Stimulated activated CD8-positive, alpha-beta memory T cell treated with anti-CD3 and anti-CD28 coated beads, Interleukin-2, amount 100 ng/mL, for 48 hours (primary cell): Measurements from ENCODE around the gene PTAFR.
"Not testable (repeated sequence)": the region's sequence is repeated elsewhere in the genome, so short reads cannot be mapped to it uniquely, and the experiment has no call there.

Source experiments
- DNase-seq, 2 donors: peaks; one replicate each; pipeline ENCODE4 v3.0.0-alpha.2; 2020; ENCODE audit warnings: low read depth in 2 of 2

PTAFR gene

GRCh38 chr1:28145728-28146127 lies 30.8 kb downstream of the PTAFR start:
- DNase-seq: no peak

DNA sequence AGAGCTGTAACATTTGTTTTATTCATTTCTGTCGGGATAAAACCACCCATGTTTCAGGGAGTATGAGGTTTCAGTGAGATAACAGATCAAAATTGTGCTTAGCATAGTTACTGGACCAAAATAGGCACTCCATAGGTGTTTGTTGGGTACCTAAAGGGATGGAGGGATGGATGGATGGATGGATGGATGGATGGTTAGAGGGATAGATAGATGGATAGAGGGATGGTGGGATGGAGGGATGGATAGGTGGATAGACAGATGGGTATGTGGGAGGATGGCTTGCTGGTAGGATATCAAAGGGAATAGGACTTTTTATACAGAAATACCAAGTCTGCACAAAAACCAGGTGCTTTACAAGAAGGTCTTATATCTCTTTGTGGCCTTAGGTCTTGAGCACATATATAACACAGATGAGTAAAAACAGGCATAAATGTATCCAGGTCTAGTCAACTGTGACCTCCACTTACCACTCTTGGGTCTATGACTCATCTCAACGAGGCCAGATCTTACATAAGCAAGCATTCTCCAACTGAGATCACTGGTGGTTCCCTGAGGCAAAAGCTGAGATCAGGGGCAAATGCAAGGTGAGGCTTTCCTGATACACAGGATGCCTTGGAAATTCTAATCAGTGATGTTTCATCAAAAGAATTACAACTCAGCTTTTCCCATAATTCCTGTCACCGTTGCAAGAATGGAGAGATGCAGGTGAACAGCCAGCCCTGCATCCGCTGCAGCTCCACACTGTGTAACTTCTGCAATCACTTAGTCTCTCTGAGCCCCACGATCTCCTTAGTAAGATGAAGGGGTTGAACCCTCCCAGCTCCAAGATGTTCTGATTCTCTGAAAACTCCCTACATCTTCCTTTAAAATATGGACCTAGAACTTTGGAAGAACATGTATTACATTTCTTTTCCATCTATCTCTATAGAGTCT lies 32.0 kb downstream of the PTAFR start:
- DNase-seq: peak in 1 of 2 donors; percentile 6

- DNase-seq: no peak
These were observed 32.8 kb downstream of the PTAFR start for GRCh38 chr1:28143496-28144202.

GRCh38 chr1:28141685-28142084 lies 34.8 kb downstream of the PTAFR start:
- no peak for DNase-seq

GRCh38 chr1:28139866-28140265 lies 36.6 kb downstream of the PTAFR start:
- DNase-seq: not testable (repeated sequence)

- DNase-seq: no peak
These were observed 37.3 kb downstream of the PTAFR start for GRCh38 chr1:28139025-28139712.

DNA sequence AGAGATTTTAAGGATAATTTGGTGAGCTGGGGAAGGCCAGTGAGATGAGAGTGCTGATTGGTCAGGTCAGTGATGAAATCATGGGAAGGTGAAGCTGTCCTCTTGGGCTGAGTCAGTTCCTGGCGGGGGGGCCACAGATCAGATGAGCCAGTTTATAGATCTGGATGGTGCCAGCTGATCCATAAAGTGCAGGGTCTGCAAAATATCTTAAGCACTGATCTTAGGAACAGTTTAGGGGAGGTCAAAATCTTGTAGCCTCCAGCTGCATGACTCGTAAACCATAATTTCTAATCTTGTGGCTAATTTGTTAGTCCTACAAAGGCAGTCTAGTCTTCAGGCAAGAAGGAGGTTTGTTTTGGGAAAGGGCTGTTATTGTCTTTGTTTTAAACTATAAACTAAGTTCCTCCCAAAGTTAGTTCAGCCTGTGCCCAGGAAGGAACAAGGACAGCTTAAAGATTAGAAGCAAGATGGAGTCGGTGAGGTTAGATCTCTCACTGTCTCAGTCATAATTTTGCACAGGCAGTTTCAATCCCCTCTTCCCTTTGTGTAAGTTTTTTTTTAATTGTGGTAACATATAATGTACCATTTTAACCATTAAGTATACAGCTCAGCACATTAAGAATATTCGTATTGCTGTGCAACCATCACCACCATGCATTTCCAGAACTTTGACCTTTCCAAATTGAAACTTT lies 39.4 kb downstream of the PTAFR start:
- no peak for DNase-seq

GRCh38 chr1:28136169-28136921 lies 40.1 kb downstream of the PTAFR start:
- no peak for DNase-seq

DNA sequence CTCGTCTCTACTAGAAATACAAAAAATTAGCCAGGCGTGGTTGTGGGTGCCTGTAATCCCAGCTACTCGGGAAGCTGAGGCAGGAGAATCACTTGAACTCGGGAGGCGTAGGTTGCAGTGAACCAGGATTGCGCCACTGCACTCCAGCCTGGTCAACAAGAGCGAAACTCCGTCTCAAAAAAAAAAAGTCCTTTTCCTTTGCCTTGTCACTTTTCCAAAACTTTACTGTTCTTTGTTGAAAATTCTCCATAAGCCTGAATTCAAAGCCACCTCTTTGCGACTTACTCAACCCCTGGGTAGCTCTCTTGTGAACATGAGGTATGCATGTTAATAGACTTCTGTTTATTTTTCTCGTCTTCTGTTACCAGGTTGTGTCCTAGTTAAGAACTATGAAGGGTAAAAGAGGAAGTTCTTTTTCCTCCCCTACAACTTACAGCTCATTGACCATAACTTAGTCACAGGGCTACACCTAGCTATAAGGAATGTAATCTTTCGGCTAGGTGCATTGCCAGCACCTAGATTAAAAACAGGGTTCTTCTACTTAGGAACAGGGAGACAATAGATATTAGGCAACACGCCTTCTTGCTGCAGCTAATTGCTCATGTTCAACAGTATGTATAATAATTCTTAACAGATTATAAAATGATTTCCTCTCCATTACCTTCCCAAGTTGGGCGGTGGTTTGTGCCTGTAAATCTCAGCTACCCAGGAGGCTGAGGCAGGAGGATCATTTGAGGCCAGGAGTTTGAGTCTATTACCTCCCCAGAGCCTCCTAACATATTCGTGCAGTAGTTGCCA lies 40.9 kb downstream of the PTAFR start:
- no peak for DNase-seq

DNA sequence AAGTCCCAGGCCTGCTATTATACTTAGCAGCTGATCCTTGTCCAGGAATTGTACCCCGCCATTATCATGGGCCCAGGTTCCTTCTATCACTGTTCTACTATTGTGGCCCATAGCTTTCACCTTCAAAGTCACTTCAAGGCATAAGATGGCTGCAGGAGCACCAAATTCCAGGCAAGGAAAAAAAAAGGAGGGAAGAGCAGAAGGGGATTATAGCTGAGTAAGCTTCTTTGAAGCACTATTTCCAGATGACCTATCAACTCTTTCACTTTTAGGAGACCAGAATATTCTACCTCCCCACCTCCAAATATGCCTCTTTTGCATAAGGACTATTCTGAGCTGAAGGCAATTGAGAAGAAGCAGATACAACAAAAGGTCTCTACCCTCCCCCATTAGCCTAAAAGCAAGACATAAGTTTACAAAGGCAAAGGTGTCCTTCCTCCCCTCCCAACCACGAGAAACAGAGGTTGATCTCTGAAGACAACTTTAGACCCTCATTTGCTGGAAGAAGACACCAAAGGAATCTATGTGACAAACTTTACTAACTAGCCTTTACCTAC lies 41.8 kb downstream of the PTAFR start:
- DNase-seq: no peak

DNA sequence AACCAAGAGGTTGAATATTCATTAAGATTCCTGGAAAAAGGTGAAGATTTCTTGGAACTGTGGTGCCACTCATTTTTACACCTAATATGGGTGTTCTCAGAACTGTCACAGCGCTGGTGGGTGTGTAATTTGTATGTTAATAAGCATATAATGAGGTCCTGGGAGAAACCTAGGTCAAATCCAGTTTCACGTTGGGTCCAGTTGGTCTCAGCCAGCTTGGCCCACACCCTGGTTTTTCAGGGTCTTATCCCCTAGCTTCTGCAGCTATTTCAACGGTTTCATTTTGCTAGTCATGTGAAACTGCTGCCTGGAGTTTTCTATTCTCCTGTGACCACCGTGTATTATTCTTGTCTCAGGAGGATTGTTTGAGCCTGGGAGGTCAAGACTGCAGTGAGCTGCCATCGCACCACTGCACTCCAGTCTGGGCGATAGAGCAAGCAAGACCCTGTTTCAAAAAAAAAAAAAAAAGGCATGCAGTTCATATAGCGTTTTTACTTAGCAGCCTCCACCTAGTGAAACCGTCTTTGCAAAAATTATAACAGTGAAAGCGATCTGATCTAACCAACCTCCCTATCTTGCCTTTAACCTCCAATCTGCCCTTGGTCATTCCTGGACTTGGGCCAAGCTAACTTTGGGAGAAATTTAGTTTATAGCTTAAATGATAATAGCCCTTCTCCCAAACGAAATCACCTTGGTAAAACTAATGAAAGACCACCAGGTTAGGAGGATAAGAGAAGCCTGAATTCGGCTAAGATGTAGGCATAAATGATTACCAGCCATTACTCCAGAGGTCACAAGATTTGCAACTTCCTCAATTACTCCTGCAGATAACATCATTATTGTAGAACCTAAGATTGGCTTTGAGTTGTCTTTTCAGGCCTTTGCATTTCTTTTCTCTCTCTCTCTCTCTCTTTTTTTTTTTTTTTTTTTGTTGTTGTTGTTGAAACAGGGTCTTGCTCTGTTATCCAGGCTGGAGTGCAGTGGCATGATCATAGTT lies 44.0 kb downstream of the PTAFR start:
- DNase-seq: no peak

DNA sequence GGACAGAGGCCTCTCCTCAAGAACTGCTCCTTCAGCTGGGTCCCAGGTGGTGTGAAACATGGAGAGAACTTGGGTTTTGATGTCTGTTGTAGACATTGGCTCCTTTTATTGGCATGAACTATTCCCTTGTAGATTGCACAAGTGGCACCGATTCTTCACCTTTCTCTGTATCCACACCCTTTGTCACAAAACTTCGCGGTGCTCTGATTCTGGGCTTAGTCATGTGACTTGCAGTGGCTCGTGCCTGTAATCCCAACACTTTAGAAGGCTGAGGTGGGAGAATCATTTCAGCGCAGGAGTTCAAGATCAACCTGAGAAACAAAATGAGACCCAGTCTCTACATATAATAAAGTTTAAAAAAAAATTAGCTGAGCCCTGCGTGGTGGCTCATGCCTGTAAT lies 45.6 kb downstream of the PTAFR start:
- DNase-seq: no peak

DNA sequence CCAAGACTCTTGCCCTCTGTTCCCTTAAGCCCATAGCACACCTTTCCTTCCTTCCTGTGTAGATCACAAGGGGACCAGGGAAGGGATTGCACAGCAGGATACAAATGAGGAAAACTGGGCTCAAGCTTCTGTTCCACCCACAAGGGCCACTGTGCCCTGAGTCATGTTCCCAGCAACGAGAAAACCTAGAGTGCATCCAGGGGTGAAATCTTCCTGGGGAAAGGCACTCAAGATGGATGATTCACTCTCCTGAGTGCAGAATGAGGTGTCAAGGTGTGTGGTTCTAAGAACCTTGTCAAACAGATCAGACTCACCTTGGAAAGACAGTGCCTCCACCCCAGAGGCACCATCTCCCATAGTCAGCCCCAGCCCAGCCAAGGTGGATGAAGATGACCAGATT lies 47.3 kb downstream of the PTAFR start:
- no peak for DNase-seq

DNA sequence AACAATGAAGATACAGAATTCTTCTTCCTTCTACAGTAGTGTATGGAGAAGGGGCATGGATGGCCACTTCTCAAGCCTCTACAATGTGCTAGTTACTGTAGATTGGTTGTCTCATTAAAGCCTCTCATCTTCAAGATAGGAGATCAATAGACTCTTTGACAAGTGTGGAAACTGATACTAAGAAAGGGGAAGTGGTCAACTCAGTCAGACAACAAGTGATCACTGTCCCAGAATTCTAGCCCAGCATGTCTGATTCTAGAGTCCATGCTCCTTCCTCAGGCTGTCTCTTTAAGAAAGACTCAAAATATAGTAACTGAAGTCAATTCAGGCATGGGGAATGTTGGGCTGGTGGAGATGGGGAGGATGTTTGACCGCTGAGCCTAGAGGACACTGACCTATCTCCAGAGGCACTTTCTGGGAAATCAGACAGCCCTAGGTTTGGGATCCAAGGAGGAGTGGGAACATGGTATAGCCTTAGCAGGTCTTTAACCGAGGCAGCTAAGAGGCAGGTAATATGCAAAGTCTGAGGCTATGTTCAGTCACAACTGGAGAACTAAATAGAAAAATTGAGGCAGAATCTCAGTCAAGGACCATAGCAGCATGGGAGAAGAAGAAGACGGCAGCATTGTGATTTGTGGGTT lies 48.8 kb downstream of the PTAFR start:
- no peak for DNase-seq

DNA sequence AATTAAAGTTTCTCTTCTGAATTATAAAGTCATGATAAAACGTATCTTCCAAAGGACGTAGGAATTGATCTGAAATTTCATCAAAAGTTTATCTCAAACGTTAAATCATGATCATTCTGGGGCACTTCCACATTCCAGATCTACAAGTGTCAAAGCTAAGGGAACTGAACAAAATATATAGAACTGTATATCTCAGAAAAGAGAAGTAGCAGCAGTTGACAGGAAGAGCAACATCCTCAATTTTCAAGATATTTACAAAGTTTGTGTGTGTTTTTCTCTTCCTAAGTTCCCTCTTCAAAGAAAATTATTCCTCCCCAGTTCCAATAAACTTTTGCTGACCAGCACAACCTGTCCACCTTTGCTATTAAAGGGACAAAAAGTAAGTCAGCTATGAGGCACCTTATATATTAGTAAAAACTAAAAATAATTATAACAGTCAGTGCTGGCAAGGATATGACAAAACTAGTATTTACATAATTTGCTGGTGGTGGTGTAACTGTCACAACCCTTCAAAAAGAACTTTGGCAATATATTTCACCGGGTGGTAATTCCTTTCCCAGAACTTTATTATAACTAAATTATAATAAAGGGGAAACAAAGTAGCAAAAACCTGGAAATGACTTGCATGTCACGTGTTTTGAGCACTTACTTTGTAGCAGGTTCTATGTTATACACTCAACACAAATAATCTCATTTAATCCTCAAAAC lies 49.6 kb downstream of the PTAFR start:
- no peak for DNase-seq

DNA sequence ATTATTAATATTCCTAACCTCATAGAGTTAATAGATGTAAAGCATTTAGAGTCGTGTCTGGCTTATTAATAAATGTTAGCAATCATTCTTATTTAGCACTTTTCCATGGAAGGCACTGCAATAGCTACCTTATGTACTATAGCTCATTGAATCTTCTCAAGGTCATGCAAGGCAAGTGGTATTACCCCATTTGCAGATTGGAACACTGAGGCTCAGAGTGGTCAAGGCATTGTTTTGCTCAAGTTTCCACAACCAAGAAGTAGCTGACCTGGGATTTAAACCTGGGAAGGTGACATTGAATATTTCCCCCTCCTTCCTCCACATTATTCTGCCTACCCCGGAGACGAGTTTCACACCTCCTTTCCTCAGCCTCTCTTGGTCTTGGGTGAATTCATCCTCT lies 50.3 kb downstream of the PTAFR start:
- no peak for DNase-seq

GRCh38 chr1:28123461-28123961 lies 53.0 kb downstream of the PTAFR start:
- no peak for DNase-seq
